ENCODE results near the gene NFE2L2.

DNA sequence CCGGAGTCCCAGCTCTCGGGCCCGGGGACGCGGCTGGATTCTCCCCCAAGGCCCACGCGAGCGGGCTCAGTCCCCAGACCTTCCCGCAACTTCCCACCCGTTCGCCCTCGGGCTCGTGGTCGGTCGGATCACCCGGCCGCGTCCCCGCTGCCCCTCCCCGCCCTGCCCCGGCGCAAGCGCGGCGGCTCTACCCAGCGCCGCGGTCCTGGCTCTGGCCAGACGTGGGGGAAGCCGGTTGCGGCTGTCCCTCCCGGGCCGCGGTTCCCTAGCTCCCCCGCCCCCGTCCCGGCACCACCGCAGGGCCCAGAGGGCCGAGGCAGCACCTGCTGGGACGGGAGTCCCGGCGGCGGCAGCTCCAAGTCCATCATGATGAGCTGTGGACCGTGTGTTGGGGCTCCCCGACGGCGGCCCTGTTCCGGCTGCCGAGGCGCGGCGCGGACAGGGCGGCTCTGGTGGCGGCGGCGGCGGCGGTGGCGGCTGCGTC is 276 bp downstream of the NFE2L2 start:
- TF ChIP-seq, protein P1, sequence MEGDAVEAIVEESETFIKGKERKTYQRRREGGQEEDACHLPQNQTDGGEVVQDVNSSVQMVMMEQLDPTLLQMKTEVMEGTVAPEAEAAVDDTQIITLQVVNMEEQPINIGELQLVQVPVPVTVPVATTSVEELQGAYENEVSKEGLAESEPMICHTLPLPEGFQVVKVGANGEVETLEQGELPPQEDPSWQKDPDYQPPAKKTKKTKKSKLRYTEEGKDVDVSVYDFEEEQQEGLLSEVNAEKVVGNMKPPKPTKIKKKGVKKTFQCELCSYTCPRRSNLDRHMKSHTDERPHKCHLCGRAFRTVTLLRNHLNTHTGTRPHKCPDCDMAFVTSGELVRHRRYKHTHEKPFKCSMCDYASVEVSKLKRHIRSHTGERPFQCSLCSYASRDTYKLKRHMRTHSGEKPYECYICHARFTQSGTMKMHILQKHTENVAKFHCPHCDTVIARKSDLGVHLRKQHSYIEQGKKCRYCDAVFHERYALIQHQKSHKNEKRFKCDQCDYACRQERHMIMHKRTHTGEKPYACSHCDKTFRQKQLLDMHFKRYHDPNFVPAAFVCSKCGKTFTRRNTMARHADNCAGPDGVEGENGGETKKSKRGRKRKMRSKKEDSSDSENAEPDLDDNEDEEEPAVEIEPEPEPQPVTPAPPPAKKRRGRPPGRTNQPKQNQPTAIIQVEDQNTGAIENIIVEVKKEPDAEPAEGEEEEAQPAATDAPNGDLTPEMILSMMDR (IDR thresholded peaks at IDR 0.05; ENCODE audit: low read depth, low read length): no peak
- TF ChIP-seq EZH2phosphoT487 (IDR thresholded peaks at IDR 0.05; ENCODE audit: low read depth): no peak
